Parathyroid adenoma (tissue), 2 donors: ENCODE measurements around the gene C20orf204.

Experiments used
- H2AFZ ChIP-seq: fragments of 300-600 bp; sonication (generic); one replicate; pipeline ENCODE4 v1.7.0; 2017; ENCODE audit warnings: antibody characterized with exemption, mild to moderate bottlenecking
- H3K27ac ChIP-seq: fragments of 300-600 bp; sonication (generic); one replicate; pipeline ENCODE4 v1.7.0; 2017
- H3K27me3 ChIP-seq: fragments of 300-600 bp; sonication (generic); one replicate; pipeline ENCODE4 v1.7.0; 2017; ENCODE audit warnings: low read length; ENCODE audit not compliant: control insufficient read depth, insufficient read depth
- H3K36me3 ChIP-seq: fragments of 300-600 bp; sonication (generic); one replicate; pipeline ENCODE4 v1.7.0; 2017; ENCODE audit warnings: low read length; ENCODE audit not compliant: control insufficient read depth, insufficient read depth
- H3K4me1 ChIP-seq: fragments of 300-600 bp; sonication (generic); one replicate; pipeline ENCODE4 v1.7.0; 2017; ENCODE audit warnings: control low read depth
- H3K4me2 ChIP-seq: fragments of 300-600 bp; sonication (generic); one replicate; pipeline ENCODE4 v1.7.0; 2017; ENCODE audit warnings: low read length
- H3K4me3 ChIP-seq: fragments of 300-600 bp; sonication (generic); one replicate; pipeline ENCODE4 v1.7.0; 2017; ENCODE audit warnings: low read depth, low read length
- H3K79me2 ChIP-seq: fragments of 300-600 bp; sonication (generic); one replicate; pipeline ENCODE4 v1.7.0; 2017; ENCODE audit warnings: control low read depth
- H3K9ac ChIP-seq: fragments of 300-600 bp; sonication (generic); one replicate; pipeline ENCODE4 v1.7.0; 2017; ENCODE audit warnings: mild to moderate bottlenecking
- H3K9me3 ChIP-seq: fragments of 300-600 bp; sonication (generic); one replicate; pipeline ENCODE4 v1.7.0; 2017; ENCODE audit warnings: low read length; ENCODE audit not compliant: control insufficient read depth
- CTCF ChIP-seq: fragments of 300-600 bp; sonication (generic); IDR thresholded peaks from one replicate; pipeline ENCODE4 v1.7.0; 2017; ENCODE audit warnings: antibody characterized with exemption, mild to moderate bottlenecking
- donor health status: primary hyperparathyroidism.

C20orf204 gene

GRCh38 chr20:64080813-64081623, 45.0 kb downstream of the C20orf204 start:
- Histone ChIP-seq H3K4me3 (no peak overlapping the region), H3K79me2 (no peaks in the 10 kb centered on the region), H3K27ac (peak overlapping the region; percentile 17), H3K36me3 (no peaks in the 10 kb centered on the region), H3K9ac (no peak overlapping the region), H3K4me2 (no peak overlapping the region), H2AFZ (no peak overlapping the region), H3K9me3 (no peaks in the 10 kb centered on the region), H3K27me3 (no peaks in the 10 kb centered on the region), H3K4me1 (peaks cover 25% of the 10 kb centered on the region)
- no peak for TF ChIP-seq CTCF

- Histone ChIP-seq H3K27me3 (no peaks in the 10 kb centered on the region), H3K27ac (no peak overlapping the region), H3K9me3 (no peaks in the 10 kb centered on the region), H2AFZ (no peak overlapping the region), H3K79me2 (no peaks in the 10 kb centered on the region), H3K36me3 (no peaks in the 10 kb centered on the region), H3K9ac (no peak overlapping the region), H3K4me2 (no peak overlapping the region), H3K4me3 (no peak overlapping the region), H3K4me1 (peaks cover 25% of the 10 kb centered on the region)
- no peak for TF ChIP-seq CTCF
Observed at GRCh38 chr20:64081624-64081964, 45.6 kb downstream of the C20orf204 start.

- Histone ChIP-seq H3K79me2 (no peaks in the 10 kb centered on the region), H3K9ac (no peak overlapping the region), H3K27ac (no peak overlapping the region), H2AFZ (peak overlapping the region; percentile 1), H3K27me3 (no peaks in the 10 kb centered on the region), H3K4me2 (no peak overlapping the region), H3K4me1 (peaks cover 25% of the 10 kb centered on the region), H3K36me3 (no peaks in the 10 kb centered on the region), H3K9me3 (no peaks in the 10 kb centered on the region), H3K4me3 (no peak overlapping the region)
- TF ChIP-seq CTCF: no peak
Observed at GRCh38 chr20:64082126-64082731, 46.2 kb downstream of the C20orf204 start.

GRCh38 chr20:64082820-64083377, 46.9 kb downstream of the C20orf204 start:
- TF ChIP-seq CTCF: no peak
- no peaks in the 10 kb centered on the region for H3K79me2 ChIP-seq
- H3K4me2 ChIP-seq: peak overlapping the region; percentile 70
- peak overlapping the region; percentile 91 for H2AFZ ChIP-seq
- H3K27ac ChIP-seq: no peak overlapping the region
- no peaks in the 10 kb centered on the region for H3K9me3 ChIP-seq
- H3K27me3 ChIP-seq: no peaks in the 10 kb centered on the region
- no peak overlapping the region for H3K4me3 ChIP-seq
- H3K9ac ChIP-seq: no peak overlapping the region
- peaks cover 25% of the 10 kb centered on the region for H3K4me1 ChIP-seq
- H3K36me3 ChIP-seq: no peaks in the 10 kb centered on the region
